GM21576 (cell line): ENCODE data around the gene KLHL33.

ENCODE experiments used
- ATAC-seq: cut with Tn5 transposase; IDR thresholded peaks from one replicate; pipeline ENCODE4 v1.9.1; 2021; ENCODE audit warnings: mild to moderate bottlenecking, moderate library complexity; ENCODE audit not compliant: unreplicated experiment

The KLHL33 gene

GRCh38 chr14:20415782-20416206 is 20.2 kb downstream of the KLHL33 start:
- ATAC-seq: peak; percentile 47

GRCh38 chr14:20413744-20414082 is 22.3 kb downstream of the KLHL33 start:
- no peak for ATAC-seq

GRCh38 chr14:20412876-20413743 is 22.9 kb downstream of the KLHL33 start, which contains the start of gene TEP1:
Gene TEP1 (minus strand): TSS chr14:20413501. CDS start chr14:20408439, 5,062 bp downstream.
- ATAC-seq: peak; percentile 65

- ATAC-seq: peak; percentile 49
Measured at GRCh38 chr14:20412411-20412810, 23.6 kb downstream of the KLHL33 start.

DNA sequence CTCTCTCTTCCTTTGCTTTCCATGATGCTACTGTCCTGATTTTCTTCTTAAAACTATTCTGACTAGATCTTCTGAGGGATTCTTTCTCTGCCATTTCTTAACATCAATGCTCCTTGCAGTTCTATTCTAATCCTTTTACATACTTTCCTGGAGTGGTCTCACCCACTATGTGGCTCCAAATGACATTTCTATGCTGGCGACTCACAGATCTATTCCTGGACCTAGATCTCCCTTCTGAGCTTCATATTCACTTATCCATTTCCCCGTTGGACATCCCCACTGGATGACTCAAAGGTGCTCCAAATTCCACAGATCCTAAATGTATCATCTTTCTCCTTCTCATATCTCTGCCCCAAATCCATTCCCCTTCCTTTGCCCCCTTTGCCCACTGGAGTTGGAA is 26.7 kb downstream of the KLHL33 start:
- ATAC-seq: no peak

DNA sequence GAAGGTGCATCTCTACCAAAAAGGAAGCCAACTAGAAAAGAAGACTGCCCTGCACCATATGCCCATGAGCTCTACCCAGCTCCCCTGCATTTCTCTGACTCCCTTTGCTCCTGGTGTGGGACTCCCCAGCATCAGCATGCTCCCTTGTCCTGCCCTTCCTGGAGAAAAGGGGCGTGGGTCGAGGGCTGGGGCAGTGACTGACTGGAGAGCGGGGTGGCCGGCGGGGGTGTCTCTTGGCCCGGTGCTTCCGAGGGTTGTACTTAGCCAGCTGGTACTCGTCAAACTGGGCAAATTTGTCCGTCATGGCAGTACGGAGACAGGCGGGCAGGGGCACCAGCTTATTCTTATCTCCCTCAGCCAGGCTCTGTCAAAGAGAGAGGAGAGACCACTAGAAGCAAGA is 32.4 kb downstream of the KLHL33 start:
- ATAC-seq: no peak

DNA sequence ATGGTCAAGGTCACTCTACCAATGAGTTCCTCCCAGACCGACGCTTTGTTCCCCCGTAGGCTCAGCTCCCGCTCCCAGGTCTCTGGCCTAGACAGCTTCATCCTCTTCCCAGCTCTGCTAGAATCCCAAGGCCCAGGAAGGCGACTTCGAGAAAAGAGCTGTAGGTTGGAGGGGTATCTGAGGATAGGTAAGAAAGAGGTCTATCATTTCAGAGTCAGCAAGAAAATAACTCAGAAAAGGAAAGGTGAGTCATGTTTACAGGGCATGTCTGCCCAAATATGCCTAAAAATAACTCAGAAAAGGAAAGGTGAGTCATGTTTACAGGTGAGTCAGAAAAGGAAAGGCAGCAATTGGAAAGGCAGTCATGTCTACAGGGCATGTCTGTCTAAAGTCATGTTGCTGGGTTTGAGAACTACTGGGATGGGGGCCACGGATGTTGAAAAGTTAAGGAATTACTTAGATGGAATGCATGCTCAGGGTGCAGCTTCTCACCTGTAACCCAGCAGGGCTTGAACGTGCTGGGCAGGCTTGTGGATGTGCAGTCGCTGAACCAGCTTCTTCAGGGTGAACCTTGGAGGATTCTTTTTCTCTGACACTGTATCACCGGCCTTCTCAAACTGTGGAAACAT is 34.9 kb downstream of the KLHL33 start:
- no peak for ATAC-seq

DNA sequence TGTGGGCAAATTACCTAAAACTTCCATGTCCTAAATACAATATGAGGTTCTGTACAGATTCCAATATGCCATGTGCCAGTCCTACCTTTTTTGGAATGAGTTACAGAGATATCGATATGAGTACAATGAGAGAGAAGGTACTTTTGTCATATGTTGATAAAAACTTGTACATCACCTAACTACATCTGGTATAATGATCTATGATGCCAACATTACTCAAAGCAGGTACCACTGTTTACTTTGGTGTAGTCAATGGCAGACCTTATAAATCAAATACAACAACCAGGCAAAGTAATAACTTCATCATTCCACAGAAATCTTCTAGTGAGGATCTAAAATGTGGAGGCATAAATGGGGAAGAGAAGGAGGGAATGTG is 35.4 kb downstream of the KLHL33 start:
- ATAC-seq: no peak

GRCh38 chr14:20397511-20397910 is 38.5 kb downstream of the KLHL33 start:
- ATAC-seq: no peak

GRCh38 chr14:20391505-20391904 is 44.5 kb downstream of the KLHL33 start:
- no peak for ATAC-seq

GRCh38 chr14:20388159-20388558 is 47.8 kb downstream of the KLHL33 start:
- ATAC-seq: no peak

DNA sequence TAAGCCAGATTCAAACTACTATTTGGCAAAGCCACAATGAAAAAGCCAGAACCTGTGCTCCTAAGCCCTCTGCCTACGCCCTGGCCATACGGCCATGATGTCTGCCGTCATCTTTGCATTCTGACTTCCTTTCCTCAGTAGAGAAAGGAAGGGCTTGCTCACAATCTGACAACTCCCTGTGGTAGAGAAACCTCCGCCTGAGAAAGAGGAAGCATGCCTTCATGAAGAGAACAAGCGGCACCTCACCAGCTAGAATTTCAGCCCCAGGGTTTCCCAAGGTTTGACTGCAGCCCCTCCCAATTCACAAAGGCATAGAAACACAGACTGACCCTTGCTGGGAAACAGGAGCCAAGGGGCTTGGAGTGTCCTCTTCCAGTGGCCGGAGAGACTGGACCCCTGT is 48.4 kb downstream of the KLHL33 start:
- ATAC-seq: no peak

GRCh38 chr14:20386276-20386855 is 49.6 kb downstream of the KLHL33 start:
- no peak for ATAC-seq

DNA sequence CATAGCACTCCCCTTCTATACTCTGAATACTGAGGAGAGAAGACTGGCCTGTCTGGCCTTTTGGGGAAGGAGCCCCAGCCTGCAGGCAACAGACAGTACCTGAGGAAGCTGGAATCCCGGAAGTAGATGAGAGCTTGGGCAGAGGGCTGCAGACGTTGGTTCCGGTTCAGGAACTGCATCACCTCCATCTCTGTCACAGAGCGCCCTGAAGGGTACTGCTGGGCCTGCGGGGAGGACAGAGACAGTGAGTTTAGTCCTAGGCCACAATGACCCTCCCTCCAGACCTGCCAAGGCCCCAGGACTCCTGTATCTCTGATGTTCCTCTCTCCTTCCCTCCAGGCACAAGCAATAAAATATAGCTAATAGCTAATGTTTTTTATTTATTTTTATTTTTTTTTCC is 51.1 kb downstream of the KLHL33 start:
- no peak for ATAC-seq

GRCh38 chr14:20384321-20384720 is 51.6 kb downstream of the KLHL33 start:
- ATAC-seq: no peak

DNA sequence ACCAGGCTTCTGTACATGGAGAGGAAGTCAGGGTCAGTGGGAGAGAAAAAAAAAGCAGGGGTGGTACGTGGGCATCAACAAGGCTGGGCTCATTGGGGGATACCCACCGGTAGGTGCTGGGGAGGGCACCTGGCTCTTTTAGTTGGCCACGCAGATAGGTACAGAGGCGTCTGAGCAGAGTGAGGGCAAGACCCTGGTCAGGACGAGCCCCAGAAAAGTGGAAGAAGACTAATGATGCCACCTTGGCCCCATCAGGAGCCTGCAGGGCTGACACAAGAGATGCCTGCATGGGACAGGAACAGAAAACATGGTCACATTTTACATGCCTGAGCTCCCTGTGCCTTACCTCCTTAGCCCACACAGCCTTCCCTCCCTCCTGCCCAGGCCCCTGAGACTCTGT is 52.3 kb downstream of the KLHL33 start:
- no peak for ATAC-seq

- ATAC-seq: no peak
Measured at GRCh38 chr14:20383032-20383431, 52.9 kb downstream of the KLHL33 start.

DNA sequence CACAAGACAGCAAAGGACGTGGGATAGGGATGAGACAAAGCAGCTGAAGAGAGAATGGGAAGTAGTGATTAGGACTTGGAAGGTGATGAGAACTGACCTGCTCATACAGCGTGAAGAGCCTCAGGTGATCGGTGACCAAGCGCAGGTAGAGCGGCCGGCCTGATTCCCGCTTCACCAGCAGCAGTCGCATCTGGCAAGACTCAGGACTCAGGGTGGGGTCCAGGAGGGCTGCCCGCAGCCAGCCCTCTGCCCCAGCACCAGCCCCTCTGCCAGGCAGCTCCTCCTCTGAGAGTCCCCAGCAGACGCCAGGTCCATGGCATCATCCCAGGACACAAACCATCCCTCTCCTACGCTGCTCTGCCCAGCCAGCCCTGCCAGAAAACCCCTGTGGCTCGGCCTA is 53.4 kb downstream of the KLHL33 start:
- ATAC-seq: no peak

GRCh38 chr14:20381341-20381740 is 54.6 kb downstream of the KLHL33 start:
- no peak for ATAC-seq

DNA sequence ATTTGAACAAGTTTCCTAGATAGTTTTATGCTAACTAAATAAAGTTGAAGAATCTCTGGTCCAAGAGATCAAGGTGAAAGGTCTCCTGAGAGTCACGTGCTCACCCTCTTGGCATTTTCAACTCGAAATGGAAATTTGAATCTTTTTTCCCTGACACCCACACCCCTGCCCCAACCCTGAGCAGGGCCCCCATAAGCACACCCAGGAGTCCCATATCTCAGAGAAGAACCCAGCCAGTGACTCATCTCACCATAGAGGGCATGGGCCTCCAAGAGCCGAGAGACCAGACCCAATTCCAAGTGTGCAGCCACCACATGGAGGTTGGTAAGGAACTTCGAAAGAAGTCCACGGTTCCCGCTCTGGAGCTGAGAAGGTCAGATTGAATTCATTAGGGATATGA is 55.3 kb downstream of the KLHL33 start:
- ATAC-seq: no peak

- ATAC-seq: no peak
Measured at GRCh38 chr14:20379743-20380142, 56.2 kb downstream of the KLHL33 start.

- ATAC-seq: no peak
Measured at GRCh38 chr14:20377171-20377570, 58.8 kb downstream of the KLHL33 start.
